ENCODE measurements around the gene FAM32A. TPM values are rescaled to one million over a fixed set of nuclear protein-coding genes. Genes with fewer than 3 reads are reported as not detected.

FAM32A gene
- total RNA-seq, 2 donors from 2014 or later = 74.8 to 75.5 TPM

- no peaks in the 10 kb centered on the region for H3K4me1 ChIP-seq (ENCODE audit: control insufficient read depth in 1 of 2, low read depth in 2 of 2)
- H3K9me3 ChIP-seq = no peaks in the 10 kb centered on the region
- no peak overlapping the region for H3K27ac ChIP-seq
- no peaks in the 10 kb centered on the region for H3K27me3 ChIP-seq (replicated peaks; ENCODE audit: insufficient read depth)
- DNase-seq (ENCODE audit: low spot score) (no peak), ATAC-seq (ENCODE audit: insufficient number of reproducible peaks, low FRiP score, low read depth) (no peak)
- no peak for TF ChIP-seq CTCF (IDR thresholded peaks at IDR 0.05)
- no peaks in the 10 kb centered on the region for H3K36me3 ChIP-seq
- H3K4me3 ChIP-seq = no peak overlapping the region
Measured at GRCh38 chr19:16148443-16149229, 36.6 kb upstream of the FAM32A start.

- H3K36me3 ChIP-seq = no peaks in the 10 kb centered on the region
- no peaks in the 10 kb centered on the region for H3K4me1 ChIP-seq (ENCODE audit: control insufficient read depth in 1 of 2, low read depth in 2 of 2)
- no peak for TF ChIP-seq CTCF (IDR thresholded peaks at IDR 0.05)
- DNase-seq (ENCODE audit: low spot score) = no peak
- no peak overlapping the region for H3K4me3 ChIP-seq
- H3K27me3 ChIP-seq (replicated peaks; ENCODE audit: insufficient read depth) = no peaks in the 10 kb centered on the region
- no peak overlapping the region for H3K27ac ChIP-seq
- H3K9me3 ChIP-seq = no peaks in the 10 kb centered on the region
- no peak for ATAC-seq (ENCODE audit: insufficient number of reproducible peaks, low FRiP score, low read depth)
Measured at GRCh38 chr19:16153582-16154336, 31.5 kb upstream of the FAM32A start.

GRCh38 chr19:16154557-16154956, 30.7 kb upstream of the FAM32A start:
- Histone ChIP-seq H3K4me1 (ENCODE audit: control insufficient read depth in 1 of 2, low read depth in 2 of 2) (no peaks in the 10 kb centered on the region), H3K4me3 (no peak overlapping the region), H3K27me3 (replicated peaks; ENCODE audit: insufficient read depth) (no peaks in the 10 kb centered on the region), H3K27ac (no peak overlapping the region), H3K36me3 (no peaks in the 10 kb centered on the region), H3K9me3 (no peaks in the 10 kb centered on the region)
- TF ChIP-seq CTCF (IDR thresholded peaks at IDR 0.05) = no peak
- ATAC-seq (ENCODE audit: insufficient number of reproducible peaks, low FRiP score, low read depth) (no peak), DNase-seq (ENCODE audit: low spot score) (no peak)

- H3K9me3 ChIP-seq = no peaks in the 10 kb centered on the region
Measured at GRCh38 chr19:16155128-16155527, 30.1 kb upstream of the FAM32A start.

More at GRCh38 chr19:16155128-16155527, 30.1 kb upstream of the FAM32A start:
- no peak for DNase-seq (ENCODE audit: low spot score)
- H3K27ac ChIP-seq = no peak overlapping the region
- H3K4me1 ChIP-seq (ENCODE audit: control insufficient read depth in 1 of 2, low read depth in 2 of 2) = no peaks in the 10 kb centered on the region
- no peaks in the 10 kb centered on the region for H3K36me3 ChIP-seq
- H3K27me3 ChIP-seq (replicated peaks; ENCODE audit: insufficient read depth) = no peaks in the 10 kb centered on the region
- ATAC-seq (ENCODE audit: insufficient number of reproducible peaks, low FRiP score, low read depth) = no peak
- no peak for TF ChIP-seq CTCF (IDR thresholded peaks at IDR 0.05)
- no peak overlapping the region for H3K4me3 ChIP-seq

Measured in thoracic aorta (tissue), 2 donors.